ENCODE results near the gene MFSD1.

GRCh38 chr3:158785972-158786371, 15.9 kb upstream of the MFSD1 start:
- TF ChIP-seq CTCF (IDR thresholded peaks at IDR 0.05) (no peak), POLR2A (IDR thresholded peaks at IDR 0.05) (no peak), POLR2AphosphoS5 (IDR thresholded peaks at IDR 0.05) (no peak)

Measured in transverse colon (tissue), 4 donors.